ENCODE results near the gene DNAJC15. TPM values are rescaled to one million over a fixed set of nuclear protein-coding genes. Genes with fewer than 3 reads are reported as not detected.

The DNAJC15 gene
- total RNA-seq, 1 donor from 2014 or later: 4.2 TPM

DNA sequence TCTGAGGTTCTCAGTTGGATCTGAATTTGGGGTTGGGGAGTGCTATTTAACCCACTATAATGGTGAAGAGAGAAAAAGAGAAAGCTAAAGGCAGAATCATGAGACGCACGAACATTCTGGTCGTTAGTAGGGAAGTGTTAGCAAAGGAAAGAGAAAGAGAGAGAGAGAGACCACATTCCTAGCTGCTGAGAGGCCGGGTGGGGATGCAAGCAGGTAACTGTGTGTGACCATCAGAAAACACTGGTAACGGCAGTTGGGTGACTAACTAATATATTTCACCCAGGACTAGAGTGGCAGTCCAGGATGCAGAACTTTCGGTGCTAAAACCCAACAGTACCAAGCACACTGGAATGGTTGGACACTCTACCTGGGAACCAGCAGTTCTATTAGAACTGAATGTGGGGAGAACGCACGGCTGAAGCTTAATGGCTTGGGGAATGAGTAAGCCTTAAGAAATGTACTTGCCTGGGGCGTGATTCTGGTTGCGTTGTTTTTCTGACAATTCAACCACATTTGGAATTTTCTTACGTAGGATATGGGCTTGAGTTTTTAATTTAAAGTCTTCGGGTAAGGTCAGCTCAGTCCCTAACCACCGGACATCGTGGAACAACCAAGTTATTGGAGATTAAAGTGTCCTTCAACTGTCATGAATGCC lies 130.2 kb downstream of the DNAJC15 start:
- peak in 1 of 2 donors; percentile 16 for DNase-seq (ENCODE audit: low read depth in 2 of 2)

DNA sequence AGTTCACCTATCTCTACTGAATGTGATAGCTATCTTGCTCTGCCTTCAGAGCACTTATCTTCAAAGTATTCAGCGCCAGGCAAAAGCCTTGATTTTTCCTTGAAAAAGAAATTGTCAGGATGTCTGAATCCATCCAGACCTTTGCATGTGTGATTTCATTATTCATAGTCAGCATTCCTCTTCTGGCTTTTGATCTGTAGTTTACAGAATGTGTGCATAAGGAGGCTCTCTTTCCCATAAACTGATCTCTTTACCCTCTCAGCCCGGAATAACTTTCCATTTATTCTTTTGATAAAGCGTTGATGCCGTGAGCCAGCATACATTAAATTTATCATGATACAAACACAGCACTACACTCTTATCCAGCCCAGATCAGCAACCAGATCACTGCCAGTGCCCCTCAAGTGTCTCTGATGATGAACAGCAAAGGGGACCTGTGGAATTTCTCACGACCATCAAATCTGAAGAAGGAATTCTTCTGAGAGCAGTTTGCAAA lies 130.8 kb downstream of the DNAJC15 start:
- DNase-seq (ENCODE audit: low read depth in 2 of 2): no peak

DNA sequence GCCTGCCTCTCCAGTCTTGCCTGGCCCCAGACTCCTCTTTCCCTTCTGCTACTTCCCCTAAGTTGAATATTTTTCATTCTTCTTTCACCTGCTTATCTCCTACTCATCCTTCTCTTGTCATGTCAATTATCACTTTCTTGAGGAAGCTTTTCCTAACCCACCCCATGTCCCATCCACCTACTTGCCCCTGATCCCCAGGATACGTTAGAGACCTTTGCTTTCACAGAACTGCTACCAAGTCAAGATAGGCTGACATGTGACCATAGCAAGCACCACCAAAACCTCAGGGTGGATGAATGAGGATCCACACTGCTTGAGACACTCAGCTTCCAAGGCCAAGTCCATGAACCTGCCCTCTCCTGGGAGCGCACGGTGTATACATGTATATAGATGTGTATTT lies 131.5 kb downstream of the DNAJC15 start:
- no peak for DNase-seq (ENCODE audit: low read depth in 2 of 2)

DNA sequence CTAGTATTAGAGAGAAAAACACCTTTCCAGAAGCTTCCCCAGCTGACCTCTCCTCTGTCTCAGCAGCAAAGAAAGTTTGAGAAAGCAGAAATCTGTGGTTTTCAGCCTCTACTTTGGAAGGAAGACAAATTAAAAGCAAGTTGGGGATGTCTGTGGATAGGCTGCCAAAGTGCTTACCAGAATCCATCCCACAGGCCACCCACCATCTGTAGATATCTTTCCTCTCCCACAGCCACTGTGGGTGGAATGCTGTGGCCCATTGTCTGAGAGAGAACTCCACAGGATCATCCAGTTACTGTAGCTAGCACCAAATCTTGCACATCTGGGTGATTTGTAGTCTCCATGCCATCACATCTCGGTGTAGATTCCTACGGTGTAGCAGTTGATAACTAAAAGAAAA lies 133.5 kb downstream of the DNAJC15 start:
- DNase-seq (ENCODE audit: low read depth in 2 of 2): no peak

DNA sequence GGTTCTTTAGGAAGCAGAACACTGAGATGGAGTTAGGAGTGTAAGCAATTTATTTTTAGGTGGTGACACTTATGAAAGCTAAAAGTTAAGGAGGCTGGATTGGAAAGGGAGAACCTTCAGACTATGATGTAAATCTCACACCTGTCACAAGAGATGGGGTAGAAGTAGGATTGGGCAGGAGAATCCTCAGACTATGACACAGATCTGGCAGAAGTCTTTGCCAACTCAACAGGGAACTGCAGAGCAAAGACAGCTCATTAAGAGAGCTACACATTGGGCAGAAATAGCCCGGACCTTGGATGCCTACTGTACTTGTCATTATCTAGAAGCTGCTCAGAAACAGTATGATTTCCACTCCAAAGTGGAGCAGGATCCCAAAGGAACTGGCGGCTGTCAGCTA lies 134.4 kb downstream of the DNAJC15 start:
- no peak for DNase-seq (ENCODE audit: low read depth in 2 of 2)

DNA sequence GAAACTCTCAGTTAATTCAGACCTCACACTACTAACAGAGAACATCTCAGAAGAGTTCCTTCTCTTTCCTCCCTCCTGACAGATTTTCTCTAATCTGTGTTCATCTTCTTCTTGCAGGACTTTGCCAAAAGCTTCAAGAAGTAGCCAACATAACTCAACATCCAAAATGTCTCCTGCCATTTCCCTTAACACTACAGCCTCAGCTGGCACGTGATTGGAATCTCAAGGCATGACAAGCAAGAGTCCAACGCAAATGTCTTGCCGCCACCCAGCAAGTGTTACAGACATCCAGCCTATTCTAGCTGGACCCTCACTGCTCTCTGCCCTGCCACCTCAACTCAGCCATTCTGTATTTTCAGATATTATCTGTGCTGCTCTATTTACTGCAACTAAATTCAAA lies 135.1 kb downstream of the DNAJC15 start:
- no peak for DNase-seq (ENCODE audit: low read depth in 2 of 2)

DNA sequence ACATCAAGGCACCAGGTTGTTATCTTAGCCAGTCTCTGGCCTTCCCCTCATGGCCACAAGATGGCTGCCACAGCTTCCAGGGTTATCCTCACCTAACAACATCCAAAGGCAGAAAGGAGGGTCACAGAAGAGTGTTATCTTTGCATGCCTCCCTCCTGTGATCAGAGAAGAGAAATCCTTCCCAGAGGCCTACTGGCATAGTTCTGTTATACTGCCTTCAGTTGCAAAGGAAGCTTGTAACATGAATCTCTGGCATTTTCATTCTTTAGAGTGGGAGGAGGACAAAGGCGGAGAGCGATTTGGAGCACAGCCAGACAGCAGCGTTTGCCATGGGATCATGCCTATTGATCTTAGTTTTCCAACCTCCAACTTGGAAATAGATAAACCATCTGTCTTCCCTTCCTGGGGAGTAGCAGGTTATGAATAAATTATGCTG lies 135.7 kb downstream of the DNAJC15 start:
- DNase-seq (ENCODE audit: low read depth in 2 of 2): peak; percentile 6 to 53

Other genes starting within 250 kb of the DNAJC15 start
- gene FAM216B, start 242.0 kb upstream of the DNAJC15 start, total RNA-seq: not detected in 2 replicates
- 0.79 and 1.3 TPM in 2 replicates for gene EPSTI1, start 31.3 kb upstream of the DNAJC15 start, total RNA-seq

Data from lung microvascular endothelial cell (primary cell).